Lower leg skin (tissue), 4 donors: ENCODE data around the gene CEP57. TPM values are rescaled to one million over a fixed set of nuclear protein-coding genes. Genes with fewer than 3 reads are reported as not detected.

Experiments
- DNase-seq, 2 donors: peaks; one replicate each; pipeline ENCODE4 v3.0.0-alpha.2; 2019; ENCODE audit warnings: low spot score in 2 of 2
- H3K4me3 ChIP-seq: fragments of 200-600 bp; sonication (generic); 2 replicates; pipeline ENCODE4 v1.5.1; 2017; ENCODE audit warnings: mild to moderate bottlenecking, low read depth; ENCODE audit not compliant: poor library complexity, severe bottlenecking
- POLR2A ChIP-seq, 2 donors: fragments of 450-650 bp; IDR thresholded peaks; one replicate each; pipeline ENCODE4 v1.6.1; 2016 to 2017; ENCODE audit warnings: antibody characterized with exemption in 2 of 2, mild to moderate bottlenecking in 1 of 2, moderate library complexity in 1 of 2
- WGBS, 2 donors: methylation state at CpG; one replicate each; pipeline ENCODE4 v1.1.5; 2018; 5-methylcytosine and 5-hydroxymethylcytosine counted together
- intact Hi-C: fragments of 100-400 bp; cut with DNase I; formaldehyde crosslinking; loops from one replicate; pipeline ENCODE4 v1.15.0; 2023; ENCODE audit warnings: low total_unique reads
- total RNA-seq, 4 donors: library from RNA; depleted of rRNA; stranded (reverse); fragments of >200 nt; gene quantifications; one replicate each; pipeline ENCODE4 v1.1.0, GENCODE V29; 2016
- TF ChIP-seq, protein P1 (sequence below), 3 donors: fragments of 450-650 bp; IDR thresholded peaks; one replicate each; pipeline ENCODE4 v1.5.1; 2016; ENCODE audit warnings: antibody characterized with exemption in 3 of 3, mild to moderate bottlenecking in 3 of 3, moderate library complexity in 2 of 3

The CEP57 gene
- total RNA-seq, 4 donors from 2014 or later: 19.7 to 31.4 (median 28.2) TPM

GRCh38 chr11:95764267-95764898 is 25.9 kb upstream of the CEP57 start:
- H3K4me3 ChIP-seq: no peak overlapping the region
- 14 to 19% methylated on average over 4 of the region's 4 CpGs for WGBS, 2 donors
- TF ChIP-seq, protein P1, sequence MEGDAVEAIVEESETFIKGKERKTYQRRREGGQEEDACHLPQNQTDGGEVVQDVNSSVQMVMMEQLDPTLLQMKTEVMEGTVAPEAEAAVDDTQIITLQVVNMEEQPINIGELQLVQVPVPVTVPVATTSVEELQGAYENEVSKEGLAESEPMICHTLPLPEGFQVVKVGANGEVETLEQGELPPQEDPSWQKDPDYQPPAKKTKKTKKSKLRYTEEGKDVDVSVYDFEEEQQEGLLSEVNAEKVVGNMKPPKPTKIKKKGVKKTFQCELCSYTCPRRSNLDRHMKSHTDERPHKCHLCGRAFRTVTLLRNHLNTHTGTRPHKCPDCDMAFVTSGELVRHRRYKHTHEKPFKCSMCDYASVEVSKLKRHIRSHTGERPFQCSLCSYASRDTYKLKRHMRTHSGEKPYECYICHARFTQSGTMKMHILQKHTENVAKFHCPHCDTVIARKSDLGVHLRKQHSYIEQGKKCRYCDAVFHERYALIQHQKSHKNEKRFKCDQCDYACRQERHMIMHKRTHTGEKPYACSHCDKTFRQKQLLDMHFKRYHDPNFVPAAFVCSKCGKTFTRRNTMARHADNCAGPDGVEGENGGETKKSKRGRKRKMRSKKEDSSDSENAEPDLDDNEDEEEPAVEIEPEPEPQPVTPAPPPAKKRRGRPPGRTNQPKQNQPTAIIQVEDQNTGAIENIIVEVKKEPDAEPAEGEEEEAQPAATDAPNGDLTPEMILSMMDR (IDR thresholded peaks at IDR 0.05): peak in 1 of 3 donors; percentile 37
- TF ChIP-seq POLR2A (IDR thresholded peaks at IDR 0.05): no peak
- intact Hi-C loops: loop anchor here (2.0 kb wide), 1 partner anchor 612 kb away; no protein-coding TSS in a partner anchor
- no peak for DNase-seq

DNA sequence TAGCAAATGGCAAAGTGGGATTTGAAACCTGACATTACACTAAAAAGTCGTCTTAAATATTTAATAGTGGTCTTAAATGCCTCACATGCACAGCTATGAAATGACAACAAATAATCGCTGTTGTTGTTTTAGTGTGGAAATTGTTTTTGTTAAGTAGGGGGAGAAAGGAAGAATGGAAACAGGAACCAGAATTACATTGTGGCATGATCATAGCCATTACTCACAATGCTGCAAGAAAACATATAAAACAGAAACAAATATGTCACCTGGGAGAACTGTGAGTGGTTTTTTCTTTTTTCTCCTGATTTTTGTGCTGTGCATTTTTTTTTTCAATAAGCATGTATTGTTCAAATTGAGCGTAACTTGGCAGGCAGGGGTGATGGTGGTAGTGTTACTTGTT is 23.6 kb upstream of the CEP57 start:
- intact Hi-C loops: no loop called here

DNA sequence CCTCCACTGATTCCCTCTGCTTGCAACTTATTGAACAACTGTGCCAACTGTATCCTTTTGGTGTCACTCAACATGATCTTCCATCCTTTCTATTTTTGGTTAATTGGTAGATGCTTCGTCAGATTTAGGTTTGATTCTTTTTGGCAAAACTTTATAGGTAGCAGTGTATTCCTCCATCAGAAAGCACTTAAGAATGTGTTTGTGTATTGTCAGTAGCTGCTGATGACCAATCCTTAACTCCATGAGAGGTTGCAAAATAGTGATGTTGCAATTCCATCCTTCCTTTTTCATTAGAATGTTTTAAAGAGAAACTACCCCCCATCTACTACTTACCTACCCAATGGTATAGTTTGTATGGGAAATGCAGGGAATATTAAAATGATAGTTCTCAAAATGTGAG is 22.8 kb upstream of the CEP57 start:
- DNase-seq: no peak
- intact Hi-C loops: no loop called here
- 52 to 63% methylated on average over 1 of the region's 1 CpG for WGBS, 2 donors
- TF ChIP-seq, protein P1 (IDR thresholded peaks at IDR 0.05): no peak
- TF ChIP-seq POLR2A (IDR thresholded peaks at IDR 0.05): no peak
- no peak overlapping the region for H3K4me3 ChIP-seq

More for the DNA sequence above, 23.6 kb upstream of the CEP57 start:
- TF ChIP-seq, protein P1 (IDR thresholded peaks at IDR 0.05): no peak
- TF ChIP-seq POLR2A (IDR thresholded peaks at IDR 0.05): no peak
- 88 to 90% methylated on average over 3 of the region's 3 CpGs for WGBS, 2 donors
- DNase-seq: no peak
- no peak overlapping the region for H3K4me3 ChIP-seq

GRCh38 chr11:95768521-95768920 is 21.8 kb upstream of the CEP57 start:
- TF ChIP-seq POLR2A (IDR thresholded peaks at IDR 0.05): no peak
- TF ChIP-seq, protein P1 (IDR thresholded peaks at IDR 0.05): no peak
- intact Hi-C loops: no loop called here
- no peak for DNase-seq
- WGBS, 2 donors: 61 to 66% methylated on average over 2 of the region's 2 CpGs
- no peak overlapping the region for H3K4me3 ChIP-seq

DNA sequence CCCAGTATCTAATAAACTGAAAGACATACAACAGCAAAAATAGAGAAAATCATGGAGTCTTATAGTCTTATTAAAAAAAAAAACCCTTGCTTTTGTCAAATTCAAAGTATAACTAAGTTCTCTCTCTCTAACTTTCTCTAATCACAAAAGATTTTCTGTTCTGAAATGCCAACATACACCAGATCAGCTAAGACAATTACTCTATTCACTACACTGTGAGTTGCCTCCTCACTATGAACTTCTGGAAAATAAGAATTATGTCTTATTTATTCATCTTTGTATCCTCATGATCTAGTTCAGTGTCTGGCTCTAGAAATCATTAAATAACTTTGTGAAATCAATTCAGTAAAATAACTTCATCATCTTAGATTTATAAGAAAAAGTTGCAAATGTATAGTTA is 13.4 kb upstream of the CEP57 start:
- TF ChIP-seq POLR2A (IDR thresholded peaks at IDR 0.05): no peak
- TF ChIP-seq, protein P1 (IDR thresholded peaks at IDR 0.05): no peak
- DNase-seq: no peak

DNA sequence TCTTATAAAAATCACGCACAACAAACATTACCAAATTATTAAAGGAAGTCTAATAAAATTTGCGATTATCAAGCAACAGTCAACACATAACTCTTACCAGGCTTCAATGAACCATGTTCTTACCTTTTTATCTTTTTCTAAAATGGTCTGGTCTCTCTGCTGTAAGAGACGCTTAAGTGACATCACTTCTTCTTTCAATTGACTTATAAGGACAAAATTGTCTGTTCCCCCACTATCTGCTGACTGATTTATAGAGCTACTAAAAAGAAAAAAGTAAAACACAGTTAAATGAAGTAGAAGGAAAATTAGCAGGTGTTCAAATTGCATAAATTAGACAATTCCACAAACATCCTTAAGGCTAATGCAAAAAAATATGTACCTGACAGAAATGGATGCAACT is 11.6 kb upstream of the CEP57 start:
- DNase-seq: no peak
- no peak overlapping the region for H3K4me3 ChIP-seq
- intact Hi-C loops: no loop called here
- 93 to 95% methylated on average over 3 of the region's 3 CpGs for WGBS, 2 donors
- TF ChIP-seq POLR2A (IDR thresholded peaks at IDR 0.05): no peak
- TF ChIP-seq, protein P1 (IDR thresholded peaks at IDR 0.05): no peak

More for the DNA sequence above, 13.4 kb upstream of the CEP57 start:
- no peak overlapping the region for H3K4me3 ChIP-seq
- intact Hi-C loops: no loop called here
